Sciatic nerve (tissue), 1 donor: ENCODE measurements around the gene RPS6KA2. TPM values are rescaled to one million over a fixed set of nuclear protein-coding genes. Genes with fewer than 3 reads are reported as not detected.

Experiments used
- microRNA-seq: library from miRNA; unstranded; fragments of <30 nt; microRNA quantifications from one replicate; pipeline ENCODE4 v1.2.0, GENCODE V29; 2020
- total RNA-seq: library from RNA; stranded (reverse); fragmentation: NEBNext Ultra II Directional; extraction: Animal tissue kit (Norgen Biotek cat#: 25700); gene quantifications from one replicate; pipeline ENCODE4 v1.2.1, GENCODE V29; 2021
- donor health status: DM: no; HTN: no; CAD: no.

The RPS6KA2 gene
- total RNA-seq, 1 donor from 2014 or later = 69.9 TPM

Small RNA genes within 50 kb of the gene (microRNA-seq; reads per million reads assigned to microRNA genes)
- gene MIR1913 = not detected

Other genes starting within 250 kb of the RPS6KA2 start
- 49.2 TPM for gene MPC1, start 244.3 kb downstream of the RPS6KA2 start, total RNA-seq
- gene RAMACL, start 40.6 kb downstream of the RPS6KA2 start, total RNA-seq = 4.3 TPM